GM18507 (cell line): ENCODE measurements around the gene ITPR2.

Experiments
- DNase-seq: peaks from one replicate; pipeline ENCODE4 v3.0.0; 2011; ENCODE audit warnings: low read depth; ENCODE audit not compliant: insufficient read length; ENCODE audit errors: extremely low spot score
- FAIRE-seq: peaks from 2 replicates; lab custom pipeline; 2011; peaks lifted over from hg19 to GRCh38; lab: Jason Lieb, UNC

Gene ITPR2

DNA sequence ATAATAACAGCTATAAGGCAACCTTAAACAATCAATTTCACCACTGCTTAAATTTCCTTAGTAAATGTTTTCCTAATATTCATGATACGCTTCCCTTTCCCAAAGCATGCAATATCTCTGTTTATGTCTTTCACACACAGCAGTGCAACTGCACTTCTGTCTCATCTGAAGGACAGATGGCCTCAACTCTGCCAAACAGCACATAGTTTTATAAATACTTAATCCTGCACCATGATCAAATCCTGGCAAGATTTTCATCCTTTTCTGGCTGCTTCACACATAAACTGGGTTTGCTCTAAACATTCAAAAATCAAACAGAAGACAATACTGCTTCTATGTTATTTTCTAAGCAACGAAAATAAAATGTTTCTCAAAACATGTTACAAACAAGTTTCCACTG, 266.3 kb downstream of the ITPR2 start:
- FAIRE-seq: no peak

DNA sequence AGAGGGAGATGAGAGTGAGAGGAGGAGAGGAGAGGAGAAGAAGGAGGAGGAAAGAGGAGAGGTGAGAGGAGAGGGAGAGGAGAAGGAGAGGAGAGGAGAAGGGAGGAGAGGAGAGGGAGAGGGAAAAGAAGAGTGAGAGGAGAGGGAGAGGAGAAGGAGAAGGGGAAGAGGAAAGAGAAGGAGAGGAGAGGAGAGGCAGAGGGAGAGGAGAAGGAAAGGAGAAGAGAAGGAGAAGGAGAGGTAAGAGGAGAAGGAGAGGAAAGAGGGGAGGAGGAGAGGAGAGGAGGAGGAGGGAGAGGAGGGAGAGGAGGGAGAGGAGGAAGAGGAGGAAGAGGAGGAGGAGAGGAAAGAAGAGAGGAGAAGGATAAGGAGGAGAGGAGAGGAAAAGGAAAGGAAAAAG, 266.8 kb downstream of the ITPR2 start:
- FAIRE-seq: no peak
- no peak for DNase-seq

More for the DNA sequence above, 266.3 kb downstream of the ITPR2 start:
- no peak for DNase-seq

DNA sequence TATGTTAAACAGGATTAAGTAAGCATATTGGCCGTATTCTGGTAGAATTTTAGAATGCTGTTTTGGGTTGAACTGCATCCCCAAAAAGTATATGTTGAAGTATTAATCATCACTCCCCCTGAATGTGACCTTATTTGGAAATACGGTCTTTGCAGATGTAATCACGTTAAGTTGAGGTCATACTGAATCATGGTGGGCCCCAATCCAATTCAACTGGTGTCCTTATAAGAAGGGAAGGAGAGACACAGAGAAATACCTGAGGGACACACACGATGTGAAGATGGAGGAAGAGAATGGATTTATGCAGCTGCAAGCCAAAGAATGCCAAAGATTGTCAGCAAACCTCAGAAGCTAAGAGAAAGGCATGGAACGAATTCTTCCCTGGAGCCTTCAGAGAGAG, 268.6 kb downstream of the ITPR2 start:
- FAIRE-seq (no peak), DNase-seq (no peak)

DNA sequence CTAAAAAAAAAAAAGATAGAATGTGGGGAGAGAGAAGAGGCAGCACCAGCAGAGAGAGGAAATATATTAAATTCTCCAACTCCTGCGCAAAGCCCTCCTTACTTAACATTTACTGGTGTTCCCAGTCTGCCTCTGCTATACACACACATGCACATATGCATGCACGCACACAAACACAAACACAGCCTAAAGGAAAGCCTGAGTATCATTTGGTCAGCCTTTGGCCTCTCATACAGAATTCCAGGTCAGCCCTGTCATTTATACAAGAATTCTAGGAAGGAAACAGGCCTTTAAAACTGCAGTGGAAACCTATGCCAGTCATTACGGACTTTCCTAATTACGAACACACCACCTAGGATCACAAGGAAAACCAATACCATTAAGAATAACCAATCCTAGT, 269.4 kb downstream of the ITPR2 start:
- FAIRE-seq: no peak
- no peak for DNase-seq

DNA sequence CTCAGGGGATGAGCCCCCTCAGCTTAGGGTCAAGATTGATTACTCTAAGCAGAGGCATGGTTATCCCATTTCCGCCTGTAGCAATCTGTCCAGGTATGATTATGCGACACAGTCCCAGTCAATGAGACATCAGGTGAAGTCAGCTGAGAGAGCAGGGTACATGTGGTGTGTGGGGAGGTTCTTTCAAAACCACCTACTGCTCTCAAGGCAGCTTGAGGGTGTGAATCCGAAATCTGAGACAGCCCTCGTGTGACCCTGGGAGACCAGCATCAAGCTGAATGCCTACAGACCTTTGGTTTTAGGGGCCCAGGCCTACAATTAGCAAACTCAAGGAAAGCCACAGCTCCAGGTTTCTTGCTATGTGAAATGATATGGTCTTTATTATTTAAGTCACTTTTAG, 275.7 kb downstream of the ITPR2 start:
- DNase-seq (no peak), FAIRE-seq (no peak)

DNA sequence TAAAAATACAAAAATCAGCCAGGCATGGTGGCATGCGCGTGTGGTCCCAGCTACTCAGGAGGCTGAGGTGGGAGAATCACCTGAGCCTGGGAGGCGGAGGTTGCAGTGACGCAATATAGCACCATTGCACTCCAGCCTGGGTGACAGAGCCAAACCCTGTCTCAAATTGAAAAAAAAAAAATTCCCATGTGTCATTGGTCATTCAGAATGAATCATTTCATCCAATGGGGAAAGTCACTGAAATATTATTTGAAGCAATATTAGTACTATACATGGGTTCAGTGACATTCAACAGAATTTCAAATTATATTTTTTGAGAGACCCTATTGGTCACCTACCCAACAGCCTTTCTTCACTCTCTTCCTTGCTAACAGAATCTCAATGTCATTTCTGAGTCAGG, 276.1 kb downstream of the ITPR2 start:
- no peak for DNase-seq

DNA sequence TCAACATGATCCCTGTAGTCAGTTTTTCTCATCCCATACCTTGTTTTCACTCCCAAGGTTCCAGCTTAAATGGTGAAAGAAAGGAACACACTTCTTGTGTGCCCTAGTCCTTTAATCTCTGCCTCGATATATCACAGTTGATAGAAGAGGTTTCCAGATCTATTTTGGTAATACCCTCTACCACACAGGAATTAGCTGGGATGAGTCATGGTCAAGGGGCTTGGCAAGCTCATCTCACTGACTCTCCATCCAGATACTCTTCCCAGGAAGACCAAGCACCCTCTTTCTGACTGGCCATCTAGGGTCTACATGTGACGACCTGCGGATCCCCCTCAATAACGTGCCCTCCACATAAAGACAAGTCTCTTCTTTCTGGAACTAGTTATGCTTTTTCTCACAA, 277.9 kb downstream of the ITPR2 start:
- DNase-seq: no peak
- FAIRE-seq: no peak

More for the DNA sequence above, 276.1 kb downstream of the ITPR2 start:
- no peak for FAIRE-seq

DNA sequence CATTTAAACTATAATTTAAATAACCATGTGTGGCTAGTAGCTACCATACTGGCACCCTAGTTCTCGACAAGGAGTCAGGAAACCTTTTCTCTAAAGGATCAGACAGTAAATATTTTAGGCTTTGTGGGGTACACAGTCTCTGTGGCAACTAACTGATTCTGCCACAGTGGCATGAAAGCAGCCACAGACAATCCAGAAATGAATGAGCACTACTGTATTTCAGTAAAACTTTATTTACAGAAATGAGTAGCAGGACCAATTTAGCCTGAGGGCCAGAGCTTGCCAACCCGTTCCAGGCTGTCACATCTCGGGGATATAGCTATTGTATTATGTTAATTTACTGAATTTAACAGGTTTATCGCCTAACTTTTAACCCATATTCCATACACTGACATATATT, 278.7 kb downstream of the ITPR2 start:
- no peak for DNase-seq
- peak; percentile 5 for FAIRE-seq

DNA sequence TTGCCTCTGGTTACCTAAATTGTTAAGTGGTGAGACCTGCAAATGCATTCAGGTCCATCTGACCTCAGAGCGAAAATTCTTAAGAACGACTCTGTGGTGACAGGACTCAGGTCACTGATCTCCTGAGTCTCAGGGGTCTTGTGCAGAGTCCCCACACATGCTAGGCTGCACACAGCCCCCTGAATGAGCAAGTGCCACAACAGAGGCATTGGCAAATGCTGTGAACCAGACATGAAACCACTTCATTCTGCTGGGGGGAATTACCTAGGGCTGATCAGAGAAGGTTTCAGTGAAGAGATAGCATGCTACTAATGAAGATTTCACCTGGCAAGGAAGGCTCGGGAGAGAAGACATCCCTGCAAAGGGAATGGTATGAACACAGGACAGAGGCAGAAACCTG, 281.6 kb downstream of the ITPR2 start:
- DNase-seq: no peak
- FAIRE-seq: no peak

DNA sequence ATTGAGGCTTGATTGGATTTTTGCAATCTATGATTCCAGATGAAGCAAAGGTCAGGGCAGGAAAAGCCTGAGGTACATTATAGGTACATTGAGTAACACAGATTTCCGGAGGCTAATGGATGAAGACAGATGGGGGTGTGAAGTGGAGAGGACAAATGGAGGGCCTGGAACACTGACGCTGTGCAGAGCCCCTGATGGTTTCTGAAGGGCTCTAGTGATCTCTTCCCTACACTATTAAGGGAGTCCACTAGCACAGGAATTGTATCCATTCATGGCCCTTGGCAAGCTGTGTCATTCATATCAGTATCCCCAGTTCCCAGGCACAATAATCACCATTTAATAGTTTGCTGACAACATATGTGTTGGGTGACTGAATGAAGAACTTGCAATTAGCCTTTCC, 284.8 kb downstream of the ITPR2 start:
- no peak for DNase-seq

DNA sequence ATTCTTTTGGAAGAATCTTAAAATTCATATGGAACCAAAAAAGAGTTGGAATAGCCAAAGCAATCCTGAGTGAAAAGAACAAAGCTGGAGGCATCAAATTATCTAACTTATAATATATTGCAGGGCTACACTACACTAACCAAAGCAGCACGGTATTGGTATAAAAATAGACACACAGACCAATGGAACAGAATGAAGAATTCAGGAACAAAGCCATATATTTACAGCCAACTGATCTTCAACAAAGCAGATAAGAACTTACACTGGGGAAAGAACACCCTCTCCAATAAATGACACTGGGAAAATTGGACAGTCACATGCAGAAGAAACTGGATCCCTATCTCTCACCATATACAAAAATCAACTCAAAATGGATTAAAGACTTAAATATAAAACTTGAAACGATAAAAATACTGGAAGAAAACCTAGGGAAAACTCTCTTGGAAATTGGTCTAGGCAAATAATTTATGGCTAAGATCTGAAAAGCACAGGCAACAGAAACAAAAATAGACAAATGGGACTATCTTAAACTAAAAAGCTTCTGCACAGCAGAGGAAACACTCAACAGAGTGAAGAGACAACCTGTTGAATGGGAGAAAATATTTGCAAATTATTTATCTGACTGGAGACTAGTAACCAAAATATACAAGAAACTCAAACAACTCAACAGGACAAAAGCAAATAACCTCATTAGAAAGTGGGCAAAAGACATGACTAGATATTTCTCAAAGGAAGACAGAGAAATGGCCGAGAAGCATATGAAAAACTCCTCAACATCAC, 286.3 kb downstream of the ITPR2 start:
- FAIRE-seq (no peak), DNase-seq (no peak)

More for the DNA sequence above, 284.8 kb downstream of the ITPR2 start:
- no peak for FAIRE-seq

DNA sequence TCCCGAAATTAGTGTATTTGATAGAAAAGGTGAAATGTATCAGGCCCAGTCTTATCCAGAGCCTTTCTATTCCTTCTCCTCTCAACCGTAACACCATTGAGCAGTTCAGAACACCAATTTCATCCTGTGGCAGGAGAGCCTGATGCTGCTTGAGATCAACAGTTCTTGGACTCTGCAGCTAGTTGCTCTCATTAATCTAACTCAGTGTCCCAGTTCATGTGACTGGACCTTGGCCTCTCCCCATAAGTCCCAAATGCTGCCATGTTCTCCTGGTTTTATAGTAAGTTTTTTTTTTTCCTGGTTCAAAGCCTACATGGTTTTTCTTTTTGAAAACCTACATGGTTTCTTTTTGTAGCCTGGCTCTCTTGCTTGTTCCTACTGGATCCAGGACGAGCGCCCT, 293.9 kb downstream of the ITPR2 start:
- DNase-seq (no peak), FAIRE-seq (no peak)

DNA sequence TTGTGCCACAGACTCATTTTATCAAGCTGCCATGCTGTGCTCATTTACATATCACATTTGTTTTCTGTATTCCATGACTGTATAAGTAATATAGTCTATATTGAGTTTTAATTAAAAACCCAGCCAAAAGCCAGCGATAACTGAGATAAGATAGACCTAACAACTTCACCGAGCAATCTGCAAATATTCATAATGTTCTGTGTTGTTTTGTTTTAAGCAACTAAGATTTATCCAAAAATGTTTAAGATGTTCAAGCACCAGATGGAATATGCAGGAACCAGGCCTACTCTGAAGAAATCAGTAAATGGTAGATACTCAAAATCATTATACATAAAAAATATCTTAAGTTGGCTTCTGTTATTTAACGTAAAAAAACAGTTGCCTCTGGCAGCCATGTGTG, 295.3 kb downstream of the ITPR2 start:
- no peak for FAIRE-seq

DNA sequence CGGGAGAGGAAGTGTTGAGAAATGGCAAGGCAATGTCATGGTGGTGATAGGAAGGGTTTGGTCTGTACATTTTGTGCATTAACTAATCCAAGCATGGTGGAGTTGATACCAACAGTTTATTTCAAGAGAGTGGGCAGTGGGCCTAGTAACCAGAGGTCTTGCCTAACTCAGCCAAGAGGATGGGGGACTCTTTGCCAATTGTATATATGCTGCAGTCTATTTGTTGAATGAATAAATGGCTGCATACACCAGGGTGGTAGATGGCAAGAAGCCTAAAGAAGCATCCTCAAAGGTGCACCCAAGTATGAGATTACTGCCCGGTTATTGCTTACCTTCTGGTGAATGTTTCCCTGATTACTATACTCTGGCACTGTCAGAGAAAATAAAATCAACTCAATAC, 295.9 kb downstream of the ITPR2 start:
- no peak for FAIRE-seq
- DNase-seq: no peak

More for the DNA sequence above, 295.3 kb downstream of the ITPR2 start:
- DNase-seq: no peak

DNA sequence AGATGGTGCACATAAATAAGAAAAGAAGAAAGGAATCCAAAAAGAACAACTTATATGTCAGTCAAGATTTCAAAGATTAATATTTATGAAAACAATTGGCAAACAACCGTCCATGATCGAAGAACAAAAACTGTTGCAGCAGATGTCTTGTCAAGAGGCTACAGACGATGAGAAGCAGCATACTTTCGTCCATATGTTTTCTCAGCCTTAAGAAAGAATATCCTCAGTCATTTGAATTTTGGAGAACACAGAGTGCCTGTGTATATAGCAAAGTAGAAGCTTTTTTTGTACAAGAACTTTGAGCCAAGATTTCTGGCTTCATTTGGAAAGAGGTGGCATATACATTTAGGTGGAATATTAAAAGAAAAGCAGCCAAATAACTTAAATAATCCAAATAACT, 297.2 kb downstream of the ITPR2 start:
- no peak for FAIRE-seq
- no peak for DNase-seq

DNA sequence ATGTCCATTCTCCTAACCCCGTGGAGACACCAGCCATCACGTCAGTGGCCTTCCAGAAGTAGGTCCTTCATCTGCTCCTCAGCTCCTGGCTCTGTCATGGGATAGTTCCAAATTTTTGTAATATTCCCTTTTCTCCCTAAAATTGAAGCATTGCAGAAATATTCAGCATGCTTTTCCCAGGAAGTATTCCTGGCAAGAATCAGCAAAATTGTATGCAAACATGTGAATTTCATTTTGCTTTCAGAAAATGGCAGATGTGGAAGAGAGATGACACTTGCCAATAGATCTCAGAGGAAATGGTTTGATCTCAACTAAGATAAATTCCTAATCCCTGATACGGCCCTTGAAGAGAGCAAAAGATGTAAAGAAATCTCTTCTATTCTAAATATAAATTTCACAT, 298.9 kb downstream of the ITPR2 start:
- DNase-seq (no peak), FAIRE-seq (no peak)

DNA sequence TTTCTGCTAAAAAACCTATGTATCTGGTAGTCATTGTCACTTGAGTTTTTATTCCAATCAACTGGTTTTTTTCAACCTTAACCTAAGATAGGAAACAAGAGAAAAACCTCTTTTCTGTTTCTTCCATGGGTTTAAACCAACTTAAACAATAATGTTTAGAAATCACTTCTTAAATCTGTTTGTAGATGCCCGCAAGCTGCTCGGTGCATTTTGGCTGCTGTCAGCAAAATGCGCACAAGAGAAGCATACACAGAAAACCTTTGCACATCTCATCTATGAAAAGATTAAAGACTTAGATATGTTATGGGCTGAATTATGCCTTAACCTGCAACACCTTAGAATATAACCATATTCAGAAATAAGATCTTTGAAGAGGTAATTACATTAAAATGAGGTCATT, 299.8 kb downstream of the ITPR2 start:
- DNase-seq (no peak), FAIRE-seq (no peak)

DNA sequence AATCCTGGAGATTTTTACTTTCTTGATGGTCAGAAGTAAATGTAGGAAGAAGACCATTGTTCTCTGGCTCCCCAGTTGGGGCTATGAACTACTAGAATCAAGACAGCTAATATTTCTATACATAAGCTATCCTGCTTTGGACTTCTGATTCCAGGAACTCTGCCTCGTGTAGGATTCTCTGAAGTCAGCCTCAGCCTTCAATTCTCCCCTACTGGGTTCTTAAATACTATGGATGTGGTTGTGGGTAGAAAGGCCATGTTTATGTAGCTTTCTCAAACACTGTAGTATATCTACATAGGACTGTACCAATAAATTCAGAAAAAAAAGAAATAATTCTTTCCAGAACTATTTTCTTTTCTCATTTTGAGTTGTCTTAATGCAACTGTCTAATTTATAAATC, 302.5 kb downstream of the ITPR2 start:
- DNase-seq (no peak), FAIRE-seq (no peak)

DNA sequence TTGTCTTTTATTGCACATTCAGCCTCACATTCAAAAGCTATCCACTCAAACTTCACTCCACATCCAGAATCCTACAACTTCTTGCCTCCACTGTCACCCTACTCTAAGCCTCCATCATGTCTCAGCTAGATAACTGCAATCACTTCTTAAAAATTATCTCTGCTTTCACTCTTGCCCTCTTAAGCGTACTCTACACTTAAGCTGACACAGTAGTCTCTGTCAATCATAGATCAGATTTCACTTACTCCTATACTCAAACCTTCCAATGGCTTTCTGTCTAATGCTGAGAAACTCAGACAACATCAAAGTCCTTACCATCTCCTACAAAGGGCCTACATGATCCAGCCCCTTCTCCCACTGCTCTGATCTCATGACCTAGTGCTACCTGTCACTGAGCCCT, 304.1 kb downstream of the ITPR2 start:
- FAIRE-seq: no peak
- DNase-seq: no peak

DNA sequence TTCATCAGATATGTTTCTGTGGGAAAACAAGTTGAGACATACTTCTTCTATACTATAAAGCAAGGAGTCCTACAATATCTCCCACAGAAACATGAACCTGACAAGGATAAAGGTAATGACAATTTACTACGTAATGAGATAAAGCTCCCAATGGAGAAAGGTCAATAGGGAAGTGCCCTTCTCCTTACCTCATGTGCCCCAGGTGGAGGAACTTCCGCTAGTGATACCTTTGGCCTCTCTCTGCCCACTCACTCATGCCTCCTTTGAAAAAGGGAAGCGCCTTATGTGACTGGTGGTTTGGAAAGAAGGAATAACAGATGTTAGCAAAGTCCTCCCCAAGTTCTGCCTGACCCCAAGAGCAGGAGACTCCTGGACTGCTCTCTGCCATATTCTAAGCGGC, 305.3 kb downstream of the ITPR2 start:
- FAIRE-seq (no peak), DNase-seq (no peak)

DNA sequence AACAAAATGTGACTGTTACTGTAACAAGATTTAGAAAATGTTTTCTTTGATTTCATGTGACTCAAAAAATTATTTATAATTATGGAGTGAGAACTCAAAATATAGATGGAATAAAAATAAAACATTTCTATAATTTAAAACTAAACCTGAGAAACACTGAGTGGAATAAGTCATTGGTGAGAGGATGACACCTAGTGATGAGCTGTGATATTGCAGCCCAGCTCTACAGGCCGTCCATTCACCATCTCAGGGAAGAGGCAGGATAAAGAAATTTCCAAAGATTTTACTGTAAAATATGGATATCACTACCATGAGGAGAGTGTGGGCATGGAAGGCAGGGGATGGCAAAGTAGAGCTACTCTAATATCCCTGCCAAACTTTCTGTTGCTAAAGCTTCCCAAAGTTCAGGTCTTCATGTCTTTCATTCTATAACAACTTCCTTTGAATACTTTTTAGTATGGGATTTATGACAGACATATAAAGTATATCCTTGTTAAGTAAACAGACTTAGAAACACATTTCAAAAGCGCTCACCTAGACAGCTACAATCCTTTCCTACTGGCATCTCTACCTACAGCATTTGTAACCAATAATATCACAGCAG, 308.0 kb downstream of the ITPR2 start:
- FAIRE-seq (peak; percentile 33), DNase-seq (no peak)
